ENCODE results near the gene BEND6. TPM values are rescaled to one million over a fixed set of nuclear protein-coding genes. Genes with fewer than 3 reads are reported as not detected.
"Not testable (repeated sequence)": the region's sequence is repeated elsewhere in the genome, so short reads cannot be mapped to it uniquely, and the experiment has no call there.

The BEND6 gene
- total RNA-seq, 1 donor from 2014 or later, result 0.46 TPM

GRCh38 chr6:57033228-57033627 is 78.3 kb downstream of the BEND6 start:
- H3K4me3 Mint-ChIP-seq (ENCODE audit: low read depth), result no peak overlapping the region
- H3K27ac Mint-ChIP-seq, result no peak overlapping the region
- no peaks in the 10 kb centered on the region for H3K9me3 Mint-ChIP-seq (ENCODE audit: low read depth)
- DNase-seq (ENCODE audit: low spot score, unreplicated experiment), result no peak
- H3K4me1 Mint-ChIP-seq (ENCODE audit: low read depth), result peaks cover 8% of the 10 kb centered on the region
- no peaks in the 10 kb centered on the region for H3K36me3 Mint-ChIP-seq (ENCODE audit: insufficient read depth)
- peaks cover 57% of the 10 kb centered on the region for H3K27me3 Mint-ChIP-seq
- TF ChIP-seq CTCF (IDR thresholded peaks at IDR 0.05; ENCODE audit: unreplicated experiment), result no peak

GRCh38 chr6:57035549-57035948 is 80.6 kb downstream of the BEND6 start:
- Mint-ChIP-seq H3K27me3 (peaks cover 63% of the 10 kb centered on the region), H3K4me1 (ENCODE audit: low read depth) (peaks cover 8% of the 10 kb centered on the region), H3K9me3 (ENCODE audit: low read depth) (no peaks in the 10 kb centered on the region), H3K27ac (no peak overlapping the region), H3K36me3 (ENCODE audit: insufficient read depth) (no peaks in the 10 kb centered on the region), H3K4me3 (ENCODE audit: low read depth) (no peak overlapping the region)
- DNase-seq (ENCODE audit: low spot score, unreplicated experiment), result no peak
- TF ChIP-seq CTCF (IDR thresholded peaks at IDR 0.05; ENCODE audit: unreplicated experiment), result no peak

GRCh38 chr6:57038906-57039305 is 84.0 kb downstream of the BEND6 start:
- no peak for TF ChIP-seq CTCF (IDR thresholded peaks at IDR 0.05; ENCODE audit: unreplicated experiment)
- H3K4me3 Mint-ChIP-seq (ENCODE audit: low read depth), result no peak overlapping the region

GRCh38 chr6:57040011-57040410 is 85.1 kb downstream of the BEND6 start:
- no peak for TF ChIP-seq CTCF (IDR thresholded peaks at IDR 0.05; ENCODE audit: unreplicated experiment)
- no peak overlapping the region for H3K27ac Mint-ChIP-seq
- H3K4me3 Mint-ChIP-seq (ENCODE audit: low read depth), result no peak overlapping the region
- peaks cover 6% of the 10 kb centered on the region for H3K4me1 Mint-ChIP-seq (ENCODE audit: low read depth)
- peaks cover 69% of the 10 kb centered on the region for H3K27me3 Mint-ChIP-seq
- H3K36me3 Mint-ChIP-seq (ENCODE audit: insufficient read depth), result no peaks in the 10 kb centered on the region
- H3K9me3 Mint-ChIP-seq (ENCODE audit: low read depth), result peaks cover 3% of the 10 kb centered on the region
- no peak for DNase-seq (ENCODE audit: low spot score, unreplicated experiment)

More at GRCh38 chr6:57038906-57039305, 84.0 kb downstream of the BEND6 start:
- Mint-ChIP-seq H3K27me3 (peaks cover 69% of the 10 kb centered on the region), H3K9me3 (ENCODE audit: low read depth) (no peaks in the 10 kb centered on the region), H3K36me3 (ENCODE audit: insufficient read depth) (no peaks in the 10 kb centered on the region), H3K27ac (no peak overlapping the region), H3K4me1 (ENCODE audit: low read depth) (peaks cover 6% of the 10 kb centered on the region)
- no peak for DNase-seq (ENCODE audit: low spot score, unreplicated experiment)

- Mint-ChIP-seq H3K4me1 (ENCODE audit: low read depth) (peaks cover 14% of the 10 kb centered on the region), H3K27me3 (peaks cover 45% of the 10 kb centered on the region)
- H3K36me3 Mint-ChIP-seq (ENCODE audit: insufficient read depth); H3K9me3 Mint-ChIP-seq (ENCODE audit: low read depth); H3K27ac Mint-ChIP-seq; DNase-seq (ENCODE audit: low spot score, unreplicated experiment); H3K4me3 Mint-ChIP-seq (ENCODE audit: low read depth): not testable (repeated sequence)
These were observed 89.2 kb downstream of the BEND6 start for GRCh38 chr6:57044061-57044460.

- peak overlapping the region; percentile 5 for H3K4me3 Mint-ChIP-seq (ENCODE audit: low read depth)
- peaks cover 18% of the 10 kb centered on the region for H3K4me1 Mint-ChIP-seq (ENCODE audit: low read depth)
- peaks cover 3% of the 10 kb centered on the region for H3K9me3 Mint-ChIP-seq (ENCODE audit: low read depth)
- H3K27me3 Mint-ChIP-seq, result peaks cover 41% of the 10 kb centered on the region
- DNase-seq (ENCODE audit: low spot score, unreplicated experiment), result no peak
- no peak for TF ChIP-seq CTCF (IDR thresholded peaks at IDR 0.05; ENCODE audit: unreplicated experiment)
- no peak overlapping the region for H3K27ac Mint-ChIP-seq
- peaks cover 8% of the 10 kb centered on the region for H3K36me3 Mint-ChIP-seq (ENCODE audit: insufficient read depth)
These were observed 89.7 kb downstream of the BEND6 start for GRCh38 chr6:57044568-57044967.

- DNase-seq (ENCODE audit: low spot score, unreplicated experiment), result peak; percentile 63
- peaks cover 24% of the 10 kb centered on the region for H3K27me3 Mint-ChIP-seq
- H3K4me1 Mint-ChIP-seq (ENCODE audit: low read depth), result peaks cover 19% of the 10 kb centered on the region
- peak within 1 kb of the TSS; percentile 98 for H3K27ac Mint-ChIP-seq
- not testable (repeated sequence) for H3K9me3 Mint-ChIP-seq (ENCODE audit: low read depth)
- H3K4me3 Mint-ChIP-seq (ENCODE audit: low read depth), result peak within 1 kb of the TSS; percentile 92
- H3K36me3 Mint-ChIP-seq (ENCODE audit: insufficient read depth), result peaks cover 17% of the 10 kb centered on the region
These were observed 91.7 kb downstream of the BEND6 start, which contains the start of gene KIAA1586 for GRCh38 chr6:57046332-57047256. TSS of gene KIAA1586 (plus strand) at chr6:57046693. CDS start at chr6:57046756, 63 bp downstream.

DNA sequence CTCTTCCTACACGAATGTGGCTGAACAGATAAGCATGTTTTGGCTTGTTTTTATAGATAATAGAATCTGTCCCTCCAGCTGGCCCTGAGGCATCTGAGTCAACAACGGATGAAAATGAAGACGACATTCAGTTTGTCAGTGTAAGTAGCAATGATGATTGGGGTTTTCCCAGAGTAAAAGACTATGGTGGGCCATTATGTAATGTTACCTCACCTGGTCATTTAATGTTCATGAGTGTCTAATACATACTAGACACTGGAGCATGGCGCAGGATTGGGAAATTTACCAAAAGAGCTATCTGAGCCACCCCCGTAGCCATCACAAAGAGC is 92.3 kb downstream of the BEND6 start:
- H3K27me3 Mint-ChIP-seq, result peaks cover 18% of the 10 kb centered on the region
- DNase-seq (ENCODE audit: low spot score, unreplicated experiment); H3K27ac Mint-ChIP-seq; H3K9me3 Mint-ChIP-seq (ENCODE audit: low read depth); H3K4me3 Mint-ChIP-seq (ENCODE audit: low read depth): not testable (repeated sequence)
- H3K4me1 Mint-ChIP-seq (ENCODE audit: low read depth), result peaks cover 19% of the 10 kb centered on the region
- peaks cover 19% of the 10 kb centered on the region for H3K36me3 Mint-ChIP-seq (ENCODE audit: insufficient read depth)
